Right kidney (tissue), 1 donor: ENCODE results near the gene TRIM5.
"Not testable (repeated sequence)": the region's sequence is repeated elsewhere in the genome, so short reads cannot be mapped to it uniquely, and the experiment has no call there.

Source experiments
- DNase-seq: peaks from one replicate; pipeline ENCODE4 v3.0.0-alpha.2; 2016

The TRIM5 gene

DNA sequence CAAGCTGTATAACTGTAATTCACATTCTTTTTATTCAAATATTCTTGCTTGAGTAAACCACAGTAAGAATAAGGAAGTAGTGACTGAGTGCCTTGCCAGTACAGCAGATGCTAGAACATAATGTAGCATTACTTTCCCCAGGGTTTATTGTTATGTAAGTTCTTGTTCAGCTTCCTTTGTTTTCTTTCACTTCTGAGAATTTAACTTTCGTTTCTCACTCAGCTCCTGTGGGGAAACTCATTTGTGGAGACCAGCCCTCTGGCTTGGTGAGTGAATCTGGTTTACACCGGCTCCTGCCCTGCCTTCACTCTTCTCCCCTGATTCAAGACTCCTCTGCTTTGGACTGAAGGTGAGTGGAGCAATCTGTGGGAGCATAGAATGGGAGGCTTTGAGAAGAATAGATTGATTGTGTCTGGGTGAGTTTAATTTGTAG is 4.7 kb upstream of the TRIM5 start, which contains the start of gene TRIM22:
TSS of gene TRIM22 (plus strand) at position 240 of the 433 bp plus-strand sequence. CDS start 6,443 bp downstream, outside the sequence.
- DNase-seq: peak; percentile 8

DNA sequence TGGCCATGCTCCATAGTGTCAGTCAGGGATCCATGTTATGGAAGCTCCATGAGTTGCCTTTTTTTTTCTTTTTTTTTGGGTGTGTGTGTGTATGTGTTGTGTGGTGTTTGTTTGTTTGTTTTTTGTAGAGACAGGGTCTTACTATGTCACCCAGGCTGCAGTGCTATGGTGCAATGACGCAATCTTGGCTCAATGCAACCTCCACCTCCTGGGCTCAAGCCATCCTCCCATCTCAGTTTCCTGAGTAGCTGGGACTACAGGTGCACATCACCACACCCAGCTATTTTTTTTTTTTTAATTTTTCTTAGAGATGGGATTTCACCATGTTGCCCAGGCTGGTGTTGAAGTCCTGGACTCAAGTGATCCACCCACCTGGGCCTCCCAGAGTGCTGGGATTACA is 3.6 kb upstream of the TRIM5 start:
- no peak for DNase-seq

DNA sequence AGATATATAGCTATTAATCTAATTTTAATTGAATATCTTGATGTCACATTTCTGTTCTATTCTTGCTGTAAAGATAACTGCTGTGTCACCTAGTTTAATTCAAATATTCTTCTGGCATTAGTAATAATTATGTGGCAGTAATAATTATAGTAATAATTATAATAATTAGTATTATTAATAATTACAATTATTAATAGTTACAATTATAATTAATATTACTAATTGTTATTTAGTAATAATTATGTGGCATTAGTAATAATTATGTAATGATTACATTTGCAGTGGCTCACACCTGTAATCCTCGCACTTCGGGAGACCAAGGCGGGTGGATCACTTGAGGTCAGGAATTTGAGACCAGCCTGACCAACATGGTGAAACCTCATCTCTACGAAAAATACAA is 1.6 kb upstream of the TRIM5 start:
- no peak for DNase-seq

- DNase-seq: no peak
Observed at GRCh38 chr11:5684036-5684645, 733 bp downstream of the TRIM5 start.

- DNase-seq: not testable (repeated sequence)
Observed at GRCh38 chr11:5683620-5684019, 1.3 kb downstream of the TRIM5 start.

- DNase-seq: not testable (repeated sequence)
Observed at GRCh38 chr11:5682890-5683441, 1.9 kb downstream of the TRIM5 start.

DNA sequence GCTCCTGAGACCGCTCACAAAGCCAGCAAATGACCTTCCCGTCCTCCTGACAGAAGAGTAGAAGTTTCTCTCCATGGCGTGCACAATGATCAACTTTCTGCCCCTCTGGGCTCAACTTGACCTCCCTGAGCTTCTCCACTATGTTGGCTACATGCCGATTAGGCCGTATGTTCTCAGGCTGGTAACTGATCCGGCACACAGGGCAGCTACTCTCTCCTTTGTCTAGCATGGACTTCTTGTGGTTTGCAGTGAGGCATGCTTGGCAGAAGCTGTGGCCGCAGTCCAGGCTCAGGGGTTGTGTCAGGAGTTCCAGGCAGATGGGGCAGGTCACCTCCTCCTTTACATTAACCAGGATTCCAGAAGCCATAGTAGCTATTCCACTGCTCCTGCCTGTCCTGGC is 5.1 kb downstream of the TRIM5 start:
- no peak for DNase-seq

DNA sequence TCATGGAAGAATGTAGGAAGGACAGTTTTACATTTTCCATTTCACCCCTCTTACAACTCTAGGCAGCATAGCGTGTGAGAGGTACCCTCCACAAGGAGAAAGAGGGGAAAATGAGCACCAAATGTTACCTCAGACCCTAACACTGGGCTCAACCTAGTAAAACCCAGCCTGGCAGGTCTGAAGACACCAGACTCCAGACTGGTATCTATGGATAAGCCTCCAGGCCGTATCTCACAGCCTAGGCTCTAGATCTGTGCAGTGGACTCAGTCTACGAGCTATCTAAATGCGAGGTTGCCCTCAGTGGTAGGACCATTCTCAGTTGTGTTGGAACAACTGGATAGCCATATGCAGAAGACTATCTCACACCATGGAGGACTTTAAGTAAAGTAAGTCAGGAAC is 10.5 kb downstream of the TRIM5 start:
- DNase-seq: no peak

- no peak for DNase-seq
Observed at GRCh38 chr11:5671831-5672230, 13.0 kb downstream of the TRIM5 start.

- DNase-seq: no peak
Observed at GRCh38 chr11:5666402-5666793, 18.5 kb downstream of the TRIM5 start.

- no peak for DNase-seq
Observed at GRCh38 chr11:5665746-5666401, 19.0 kb downstream of the TRIM5 start.

GRCh38 chr11:5665051-5665570 is 19.8 kb downstream of the TRIM5 start:
- DNase-seq: no peak

- DNase-seq: no peak
Observed at GRCh38 chr11:5663511-5663910, 21.4 kb downstream of the TRIM5 start.

- no peak for DNase-seq
Observed at GRCh38 chr11:5658318-5658717, 26.6 kb downstream of the TRIM5 start.

DNA sequence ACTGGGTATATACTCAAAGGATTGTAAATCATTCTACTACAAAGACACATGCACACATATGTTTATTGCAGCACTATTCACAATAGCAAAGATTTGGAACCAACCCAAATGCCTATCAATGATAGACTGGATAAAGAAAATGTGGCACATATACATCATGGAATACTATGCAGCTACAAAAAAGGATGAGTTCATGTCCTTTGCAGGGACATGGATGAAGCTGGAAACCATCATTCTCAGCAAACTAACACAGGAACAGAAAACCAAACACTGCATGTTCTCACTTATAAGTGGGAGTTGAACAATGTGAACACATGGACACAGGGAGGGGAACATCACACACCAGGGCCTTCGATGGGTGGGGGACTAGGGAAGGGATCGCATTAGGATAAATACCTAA is 27.9 kb downstream of the TRIM5 start:
- DNase-seq: not testable (repeated sequence)

- no peak for DNase-seq
Observed at GRCh38 chr11:5655474-5655873, 29.4 kb downstream of the TRIM5 start.

DNA sequence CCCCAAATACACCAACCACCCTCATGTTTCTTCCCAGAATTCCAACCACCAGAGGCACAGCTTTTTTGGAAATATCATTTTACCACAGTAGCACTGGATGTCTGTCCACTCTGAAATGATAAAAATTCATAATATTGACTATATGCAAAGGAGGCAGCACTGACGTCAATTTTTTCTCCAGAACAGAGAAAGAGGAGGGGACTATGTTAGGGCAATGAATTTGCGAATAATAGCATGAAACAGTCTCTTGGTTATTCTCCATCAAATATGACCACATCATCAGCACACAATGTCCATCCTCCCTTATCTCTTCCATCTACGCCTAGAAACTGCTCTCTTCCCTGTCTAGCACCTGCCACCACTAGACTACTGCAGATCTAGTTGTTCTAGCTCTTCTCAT is 38.7 kb downstream of the TRIM5 start:
- DNase-seq: no peak

GRCh38 chr11:5643585-5643984 is 41.3 kb downstream of the TRIM5 start:
- DNase-seq: no peak

DNA sequence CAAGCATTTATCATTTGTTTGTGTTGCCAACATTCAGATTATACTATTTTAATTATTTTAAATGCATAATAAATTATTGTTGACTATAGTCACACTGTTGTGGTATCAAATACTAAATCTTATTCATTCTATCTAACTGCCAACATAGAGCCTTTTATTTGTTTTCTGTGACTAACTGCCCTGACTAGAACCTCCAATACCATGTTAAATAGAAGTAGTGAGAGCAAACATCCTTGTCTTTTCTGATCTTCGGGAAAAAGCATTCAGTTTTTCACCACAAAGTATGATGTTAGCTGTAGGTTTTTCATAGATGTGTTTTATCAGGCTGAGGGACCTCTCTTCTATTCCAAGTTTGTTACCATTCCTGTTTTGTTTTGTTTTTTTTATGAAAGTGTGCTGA is 44.9 kb downstream of the TRIM5 start:
- DNase-seq: no peak

- no peak for DNase-seq
Observed at GRCh38 chr11:5631969-5632635, 52.8 kb downstream of the TRIM5 start.

- no peak for DNase-seq
Observed at GRCh38 chr11:5631417-5631816, 53.5 kb downstream of the TRIM5 start.

GRCh38 chr11:5626196-5626595 is 58.7 kb downstream of the TRIM5 start:
- no peak for DNase-seq

GRCh38 chr11:5625281-5625680 is 59.6 kb downstream of the TRIM5 start:
- DNase-seq: no peak
